HG03060 (cell line): ENCODE measurements around the gene RPL23.

ENCODE experiments used
- ATAC-seq: cut with Tn5 transposase; IDR thresholded peaks from one replicate; pipeline ENCODE4 v1.9.1; 2021; ENCODE audit warnings: low read depth, moderate number of reproducible peaks; ENCODE audit not compliant: unreplicated experiment

Gene RPL23

GRCh38 chr17:38800237-38800760 lies 53.2 kb downstream of the RPL23 start:
- ATAC-seq = no peak

DNA sequence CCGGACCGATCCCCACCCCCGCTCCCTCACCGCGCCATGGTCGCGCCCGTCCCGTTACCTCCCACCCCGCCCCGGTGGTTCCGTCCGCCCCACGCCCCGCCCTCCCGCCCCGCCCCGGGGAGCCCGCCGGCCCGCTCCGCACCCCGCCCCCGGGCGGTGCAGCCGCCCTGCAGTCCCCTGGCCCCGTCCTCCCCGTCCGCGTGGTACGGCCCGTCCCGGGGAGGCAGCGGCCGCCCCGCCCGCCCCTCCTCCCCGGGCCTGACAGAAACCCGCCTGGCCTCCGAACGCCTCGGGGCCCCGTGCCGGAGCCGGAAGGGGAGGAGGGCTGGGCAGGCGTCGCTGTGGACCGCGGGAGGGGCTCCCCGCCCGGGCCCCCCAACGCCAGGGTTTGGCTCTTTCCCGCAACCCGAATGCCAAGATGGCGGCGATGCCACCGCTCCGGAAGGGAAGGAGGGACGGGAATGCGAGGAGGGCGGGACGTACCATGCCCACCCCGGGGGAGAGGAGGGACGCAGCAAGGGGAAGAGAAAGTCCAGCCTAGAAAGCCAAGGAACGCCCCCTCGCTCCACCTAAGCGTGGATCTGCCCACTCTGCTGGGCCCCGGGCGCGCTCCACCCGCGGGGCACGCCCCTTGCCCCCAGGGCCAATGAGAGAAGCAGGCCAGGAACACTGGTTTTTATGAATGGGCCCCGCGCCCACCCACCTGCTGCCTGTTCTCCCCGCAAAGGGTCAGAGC lies 53.9 kb downstream of the RPL23 start, which contains the start of gene PIP4K2B:
Gene PIP4K2B, minus strand, starts transcription at position 56 of the 736 bp plus-strand sequence. CDS start 132 bp downstream, outside the sequence.
- peak; percentile 58 for ATAC-seq

- ATAC-seq = peak; percentile 13
Observed at GRCh38 chr17:38798614-38799500, 54.7 kb downstream of the RPL23 start.
